DOHH2 (cell line): ENCODE data around the gene C2.
"Not testable (repeated sequence)": the region's sequence is repeated elsewhere in the genome, so short reads cannot be mapped to it uniquely, and the experiment has no call there.

Experiments used
- EZH2phosphoT487 ChIP-seq: fragments of 200-600 bp; sonication (generic); IDR thresholded peaks from 2 replicates; pipeline ENCODE4 v1.6.1; 2017; ENCODE audit warnings: borderline replicate concordance, mild to moderate bottlenecking, antibody characterized with exemption, low read length, moderate library complexity, mixed read lengths
- TF ChIP-seq, protein P1 (sequence below): fragments of 200-600 bp; sonication (generic); IDR thresholded peaks from one replicate; pipeline ENCODE4 v1.5.1; 2014; ENCODE audit warnings: antibody characterized with exemption, mild to moderate bottlenecking, low read depth, low read length; ENCODE audit not compliant: poor library complexity, severe bottlenecking

DNA sequence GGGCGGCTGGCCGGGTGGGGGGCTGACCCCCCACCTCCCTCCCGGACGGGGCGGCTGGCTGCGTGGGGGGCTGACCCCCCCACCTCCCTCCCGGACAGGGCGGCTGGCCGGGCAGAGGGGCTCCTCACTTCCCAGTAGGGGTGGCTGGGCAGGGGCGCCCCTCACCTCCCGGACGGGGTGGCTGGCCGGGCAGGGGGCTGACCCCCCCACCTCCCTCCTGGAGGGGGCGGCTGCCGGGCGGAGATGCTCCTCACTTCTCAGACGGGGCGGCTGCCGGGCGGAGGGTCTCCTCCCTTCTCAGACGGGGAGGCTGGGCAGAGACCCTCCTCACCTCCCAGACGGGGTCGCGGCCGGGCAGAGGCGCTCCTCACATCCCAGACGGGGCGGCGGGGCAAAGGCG is 48.5 kb downstream of the C2 start:
- TF ChIP-seq, protein P1, sequence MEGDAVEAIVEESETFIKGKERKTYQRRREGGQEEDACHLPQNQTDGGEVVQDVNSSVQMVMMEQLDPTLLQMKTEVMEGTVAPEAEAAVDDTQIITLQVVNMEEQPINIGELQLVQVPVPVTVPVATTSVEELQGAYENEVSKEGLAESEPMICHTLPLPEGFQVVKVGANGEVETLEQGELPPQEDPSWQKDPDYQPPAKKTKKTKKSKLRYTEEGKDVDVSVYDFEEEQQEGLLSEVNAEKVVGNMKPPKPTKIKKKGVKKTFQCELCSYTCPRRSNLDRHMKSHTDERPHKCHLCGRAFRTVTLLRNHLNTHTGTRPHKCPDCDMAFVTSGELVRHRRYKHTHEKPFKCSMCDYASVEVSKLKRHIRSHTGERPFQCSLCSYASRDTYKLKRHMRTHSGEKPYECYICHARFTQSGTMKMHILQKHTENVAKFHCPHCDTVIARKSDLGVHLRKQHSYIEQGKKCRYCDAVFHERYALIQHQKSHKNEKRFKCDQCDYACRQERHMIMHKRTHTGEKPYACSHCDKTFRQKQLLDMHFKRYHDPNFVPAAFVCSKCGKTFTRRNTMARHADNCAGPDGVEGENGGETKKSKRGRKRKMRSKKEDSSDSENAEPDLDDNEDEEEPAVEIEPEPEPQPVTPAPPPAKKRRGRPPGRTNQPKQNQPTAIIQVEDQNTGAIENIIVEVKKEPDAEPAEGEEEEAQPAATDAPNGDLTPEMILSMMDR = not testable (repeated sequence)
- not testable (repeated sequence) for TF ChIP-seq EZH2phosphoT487
